SHP77 (cell line): Measurements from ENCODE around the gene ZNF850.
"Not testable (repeated sequence)": the region's sequence is repeated elsewhere in the genome, so short reads cannot be mapped to it uniquely, and the experiment has no call there.

Experiments used
- DNase-seq, 2 experiments: peaks; one replicate each; lab custom pipeline; 2025; lab: John Stamatoyannopoulos, UW

ZNF850 gene

GRCh38 chr19:36772311-36773222 is at the start of gene ZNF850:
TSS of gene ZNF850 (minus strand) at chr19:36772807. CDS start at chr19:36762606, 10,201 bp downstream.
- DNase-seq, result peak; percentile 84 to 88

DNA sequence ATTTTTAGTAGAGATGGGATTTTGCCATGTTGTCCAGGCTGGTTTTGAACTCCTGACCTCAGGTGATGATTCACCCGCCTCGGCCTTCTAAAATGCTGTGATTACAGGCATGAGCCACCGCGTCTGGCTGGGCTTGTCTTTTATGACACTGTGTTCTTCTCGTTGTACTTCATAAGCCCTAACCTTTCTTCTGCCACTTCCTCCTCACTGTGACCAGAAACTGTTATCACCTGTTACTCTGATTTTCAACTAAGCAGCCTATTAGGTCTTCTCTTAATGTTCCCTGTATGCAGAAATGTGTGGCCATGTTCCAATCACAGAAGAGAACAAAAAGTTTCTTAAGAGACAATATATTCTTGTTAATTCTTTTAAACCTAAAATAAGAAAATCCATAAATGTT is 49.2 kb upstream of the ZNF850 start:
- DNase-seq, result no peak

DNA sequence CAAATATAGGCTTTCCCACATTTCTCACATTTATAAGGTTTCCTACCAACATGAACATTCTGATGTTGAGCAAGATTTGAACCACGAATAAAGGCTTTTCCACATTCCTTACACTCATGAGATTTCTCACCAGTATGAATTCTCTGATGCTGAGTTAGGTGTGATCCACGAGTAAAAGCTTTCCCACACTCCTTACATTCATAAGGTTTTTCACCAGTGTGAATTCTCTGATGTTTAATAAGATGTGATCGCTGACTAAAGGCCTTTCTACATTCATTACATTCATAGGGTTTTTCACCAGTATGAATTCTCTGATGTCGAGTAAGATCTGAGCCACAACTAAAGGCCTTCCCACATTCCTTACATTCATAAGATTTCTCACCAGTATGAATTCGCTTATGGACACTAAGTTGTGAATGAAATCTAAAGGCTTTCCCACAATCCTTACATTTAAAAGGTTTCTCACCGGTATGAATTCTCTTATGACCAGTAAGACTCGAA is 46.6 kb upstream of the ZNF850 start:
- no peak for DNase-seq

DNA sequence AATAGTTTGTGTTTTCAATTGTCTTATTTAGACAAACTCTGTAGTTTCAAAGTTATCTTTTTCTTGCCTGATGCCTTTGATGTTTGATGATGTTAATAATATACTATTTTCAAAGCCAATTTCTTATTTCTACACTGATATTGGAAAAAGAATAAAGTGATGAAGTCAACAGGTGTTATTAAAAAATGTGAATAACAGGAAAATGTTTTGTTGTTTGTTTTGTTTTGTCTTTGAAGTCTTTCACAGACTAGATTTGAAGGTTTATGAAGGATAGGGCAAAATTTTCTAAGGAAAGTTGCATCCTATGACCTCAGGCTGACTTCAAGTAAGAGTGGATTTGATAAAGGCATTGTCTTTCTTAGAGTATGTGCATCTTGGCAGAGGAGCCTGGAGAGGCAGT is 34.4 kb upstream of the ZNF850 start:
- no peak for DNase-seq

DNA sequence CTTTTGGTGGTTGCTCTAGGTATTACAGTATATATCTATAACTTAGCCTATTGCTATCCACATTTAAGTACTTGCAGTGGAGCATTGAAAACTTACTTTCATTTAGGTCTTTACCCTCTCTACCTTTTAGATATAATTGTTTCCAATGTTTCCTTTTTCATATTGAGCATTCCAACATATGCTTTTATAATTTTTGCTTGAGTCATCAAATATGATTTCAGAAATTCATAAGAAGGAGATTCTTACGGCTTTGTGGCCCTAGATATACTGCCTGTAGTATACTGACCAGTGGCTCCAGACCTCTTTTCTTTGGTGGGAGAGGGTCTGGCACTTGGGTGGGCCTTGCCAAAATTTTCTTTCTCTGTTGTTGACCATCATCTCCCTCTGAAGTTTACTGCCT is 32.8 kb upstream of the ZNF850 start:
- no peak for DNase-seq

DNA sequence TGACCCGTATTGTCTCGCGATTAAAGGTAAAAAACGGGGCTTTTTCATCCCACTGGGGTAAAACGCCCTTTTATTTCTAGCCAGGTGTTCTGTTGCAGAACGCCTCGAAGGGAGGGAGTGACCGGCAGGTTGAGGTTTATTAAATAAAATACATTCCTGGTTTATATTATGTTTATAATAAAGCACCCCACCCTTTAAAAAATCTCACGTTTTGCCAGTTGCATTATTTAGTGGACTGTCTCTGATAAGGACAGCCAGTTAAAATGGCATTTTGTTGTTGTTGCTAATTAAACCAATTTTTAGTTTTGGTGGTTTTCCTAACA is 25.1 kb upstream of the ZNF850 start:
- no peak for DNase-seq

GRCh38 chr19:36796714-36796992 is 24.0 kb upstream of the ZNF850 start:
- DNase-seq, result no peak

- DNase-seq, result not testable (repeated sequence)
Measured at GRCh38 chr19:36791420-36792141, 19.0 kb upstream of the ZNF850 start.

GRCh38 chr19:36775768-36776167 is 3.2 kb upstream of the ZNF850 start:
- no peak for DNase-seq

GRCh38 chr19:36773223-36773579 is 594 bp upstream of the ZNF850 start:
- no peak for DNase-seq

DNA sequence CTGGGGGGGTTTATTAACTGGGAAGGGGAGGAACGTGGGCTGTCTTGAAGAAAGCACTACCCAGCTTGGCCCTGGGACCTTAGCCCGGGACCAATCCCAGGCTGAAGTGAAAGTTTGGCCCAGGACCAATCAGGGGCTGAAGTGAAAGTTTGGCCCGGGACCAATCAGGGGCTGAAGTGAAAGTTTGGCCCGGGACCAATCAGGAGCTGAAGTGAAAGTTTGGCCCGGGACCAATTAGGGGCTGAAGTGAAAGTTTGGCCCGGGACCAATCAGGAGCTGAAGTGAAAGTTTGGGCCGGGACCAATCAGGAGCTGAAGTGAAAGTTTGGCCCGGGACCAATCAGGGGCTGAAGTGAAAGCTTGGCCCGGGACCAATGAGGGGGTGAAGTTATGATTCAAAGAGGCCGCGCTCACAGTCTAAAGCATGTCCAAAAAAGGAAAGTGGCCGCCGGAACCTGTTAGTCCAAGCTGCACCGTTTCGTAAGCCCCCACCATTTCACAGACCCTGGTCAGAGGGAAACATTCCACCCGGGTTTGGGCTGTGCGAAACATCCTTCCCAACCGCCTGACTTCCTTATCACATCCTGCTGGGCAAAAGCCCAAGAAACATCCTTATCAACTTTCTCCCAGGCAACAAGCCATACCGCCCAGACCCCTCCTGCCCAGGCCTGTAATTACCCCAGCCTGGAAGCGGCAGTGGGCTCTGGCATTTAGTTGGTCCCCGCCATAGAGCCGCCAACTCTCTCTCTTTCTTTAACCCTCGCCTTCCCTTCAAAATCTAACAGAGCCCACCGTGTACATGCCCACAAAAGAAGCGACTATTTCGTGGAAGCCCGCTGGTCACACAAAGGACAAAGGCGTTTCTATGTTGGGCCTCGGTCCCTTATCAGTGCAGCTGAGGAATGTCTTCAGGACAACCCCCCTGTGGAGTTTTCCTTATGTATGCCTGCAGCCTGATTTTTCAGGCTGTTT is 1.1 kb downstream of the ZNF850 start:
- no peak for DNase-seq

DNA sequence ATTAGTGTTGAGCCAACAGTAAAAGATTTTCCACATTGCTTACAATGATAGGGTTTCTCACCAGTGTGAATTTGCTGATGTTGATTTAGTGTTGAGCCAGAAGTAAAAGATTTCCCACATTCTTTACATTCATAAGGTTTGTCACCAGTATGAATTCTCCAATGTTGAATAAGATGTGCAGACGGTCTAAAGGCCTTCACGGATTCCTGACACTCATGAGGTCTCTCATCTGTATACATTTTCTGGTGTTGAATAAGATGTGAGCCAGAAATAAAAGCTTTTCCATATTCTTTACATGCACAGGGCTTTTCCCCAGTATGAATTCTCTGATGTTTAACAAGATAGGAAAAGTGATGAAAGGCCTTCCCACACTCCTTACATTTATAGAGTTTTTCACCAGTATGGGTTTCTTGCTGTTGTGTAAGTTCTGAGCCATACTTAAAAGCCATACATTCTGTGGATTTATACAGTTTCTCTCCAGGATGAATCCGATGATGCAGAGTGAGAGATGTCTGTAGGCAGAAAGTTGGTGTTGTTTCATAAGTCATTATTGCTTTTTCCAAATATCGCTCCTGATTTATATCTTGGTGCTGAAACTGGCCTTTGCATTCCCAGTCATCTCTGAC is 22.4 kb downstream of the ZNF850 start:
- no peak for DNase-seq

GRCh38 chr19:36749613-36750012 is 23.0 kb downstream of the ZNF850 start:
- DNase-seq, result not testable (repeated sequence)

DNA sequence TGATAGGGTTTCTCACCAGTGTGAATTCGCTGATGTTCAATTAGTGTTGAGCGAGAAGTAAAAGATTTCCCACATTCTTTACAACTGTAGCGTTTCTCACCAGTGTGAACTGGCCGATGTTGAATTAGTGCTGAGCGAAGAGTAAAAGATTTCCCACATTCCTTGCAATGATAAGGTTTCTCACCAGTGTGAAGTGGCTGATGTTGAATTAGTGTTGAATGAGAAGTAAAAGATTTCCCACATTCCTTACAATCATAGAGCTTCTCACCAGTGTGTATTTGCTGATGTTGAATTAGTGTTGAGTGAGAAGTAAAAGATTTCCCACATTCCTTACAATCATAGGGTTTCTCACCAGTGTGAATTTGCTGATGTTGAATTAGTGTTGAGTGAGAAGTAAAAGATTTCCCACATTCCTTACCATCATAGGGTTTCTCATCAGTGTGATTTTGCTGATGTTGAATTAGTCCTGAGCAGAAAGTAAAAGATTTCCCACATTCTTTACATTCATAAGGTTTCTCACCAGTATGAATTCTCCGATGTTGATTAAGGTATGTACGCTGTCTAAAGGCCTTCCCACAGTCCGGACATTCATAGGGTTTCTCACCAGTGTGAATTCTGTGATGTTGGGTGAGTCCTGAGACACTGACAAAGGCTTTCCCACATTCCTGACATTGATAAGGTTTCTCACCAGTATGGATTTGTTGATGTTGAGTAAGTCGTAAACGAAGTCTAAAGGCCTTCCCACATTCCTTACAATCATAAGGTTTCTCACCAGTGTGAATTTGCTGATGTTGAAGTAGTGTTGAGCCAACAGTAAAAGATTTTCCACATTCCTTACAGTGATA is 24.0 kb downstream of the ZNF850 start:
- DNase-seq, result no peak

GRCh38 chr19:36747750-36748149 is 24.9 kb downstream of the ZNF850 start:
- no peak for DNase-seq

GRCh38 chr19:36745870-36746269 is 26.7 kb downstream of the ZNF850 start:
- no peak for DNase-seq

- not testable (repeated sequence) for DNase-seq
Measured at GRCh38 chr19:36736166-36736565, 36.4 kb downstream of the ZNF850 start.

GRCh38 chr19:36719687-36720556 is 52.7 kb downstream of the ZNF850 start:
- DNase-seq, result no peak

DNA sequence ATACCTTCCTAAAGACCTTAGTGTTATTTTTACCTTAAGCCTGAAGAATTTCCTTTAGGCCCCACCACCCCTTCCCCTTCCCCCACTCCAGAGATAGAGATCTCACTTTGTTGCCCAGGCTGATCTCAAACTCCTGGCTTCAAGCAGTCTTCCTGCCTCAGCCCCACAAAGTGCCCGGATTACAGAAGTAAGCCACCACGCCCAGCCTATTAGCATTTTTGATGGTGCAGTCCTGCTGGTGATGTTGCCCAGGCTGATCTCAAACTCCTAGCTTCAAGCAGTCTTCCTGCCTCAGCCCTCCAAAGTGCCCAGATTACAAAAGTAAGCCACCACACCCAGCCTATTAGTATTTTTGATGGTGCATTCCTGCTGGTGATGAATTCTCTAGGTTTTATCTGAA is 63.2 kb downstream of the ZNF850 start:
- no peak for DNase-seq

DNA sequence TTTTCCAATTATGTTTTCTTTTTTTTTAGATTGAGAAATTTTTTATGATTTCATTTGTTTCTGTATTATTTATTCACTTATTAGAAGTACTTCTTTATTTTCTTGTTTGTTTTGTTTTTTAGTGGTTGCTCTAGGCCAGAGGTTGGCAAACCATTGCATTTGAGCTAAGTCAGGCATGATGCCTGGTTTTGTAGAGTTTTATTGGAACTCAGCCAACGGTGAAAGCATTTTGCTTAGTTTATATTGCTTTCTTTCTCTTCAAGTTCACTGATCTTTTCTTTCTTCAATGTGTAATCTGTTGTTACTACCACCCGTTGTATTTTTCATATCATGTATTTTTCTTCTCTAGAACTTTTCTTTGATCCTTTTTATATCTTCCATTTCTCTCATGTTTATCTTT is 65.5 kb downstream of the ZNF850 start:
- DNase-seq, result no peak
